MG63 (cell line): ENCODE data around the gene TNS2. TPM values are rescaled to one million over a fixed set of nuclear protein-coding genes. Genes with fewer than 3 reads are reported as not detected.

Experiments
- DNase-seq: peaks from one replicate; pipeline ENCODE4 v3.0.0-alpha.2; 2020
- H3K27me3 ChIP-seq: fragments of 250-450 bp; sonication (Bioruptor Pico); 2 replicates; pipeline ENCODE4 v1.5.1; 2020; ENCODE audit warnings: mild to moderate bottlenecking, moderate library complexity
- H3K36me3 ChIP-seq: fragments of 250-450 bp; sonication (Bioruptor Pico); 2 replicates; pipeline ENCODE4 v1.5.1; 2020; ENCODE audit warnings: mild to moderate bottlenecking, moderate library complexity
- H3K4me3 ChIP-seq: fragments of 250-450 bp; sonication (Bioruptor Pico); 2 replicates; pipeline ENCODE4 v1.5.1; 2020; ENCODE audit warnings: mild to moderate bottlenecking, moderate library complexity
- H3K9me3 ChIP-seq: fragments of 250-450 bp; sonication (Bioruptor Pico); 2 replicates; pipeline ENCODE4 v1.5.1; 2020; ENCODE audit warnings: mild to moderate bottlenecking, moderate library complexity
- total RNA-seq: library from RNA; depleted of rRNA; stranded (reverse); fragments of >200 nt; shearing (Covaris generic); gene quantifications from 2 replicates; pipeline ENCODE4 v1.2.3, GENCODE V29; 2014; ENCODE audit warnings: low replicate concordance

The TNS2 gene
- total RNA-seq, 1 experiment from 2014 or later: 12.4 TPM

- Histone ChIP-seq H3K9me3 (no peaks in the 10 kb centered on the region), H3K4me3 (no peak overlapping the region), H3K36me3 (no peaks in the 10 kb centered on the region), H3K27me3 (no peaks in the 10 kb centered on the region)
- peak; percentile 29 for DNase-seq
Observed at GRCh38 chr12:53096089-53096741, 46.4 kb downstream of the TNS2 start.

GRCh38 chr12:53096759-53097158 is 46.9 kb downstream of the TNS2 start:
- no peak for DNase-seq
- Histone ChIP-seq H3K9me3 (no peaks in the 10 kb centered on the region), H3K36me3 (no peaks in the 10 kb centered on the region)

GRCh38 chr12:53097207-53097563 is 47.3 kb downstream of the TNS2 start:
- peak; percentile 49 for DNase-seq
- H3K36me3 ChIP-seq: no peaks in the 10 kb centered on the region
- no peaks in the 10 kb centered on the region for H3K27me3 ChIP-seq
- H3K9me3 ChIP-seq: no peaks in the 10 kb centered on the region
- peak overlapping the region; percentile 54 for H3K4me3 ChIP-seq

More at GRCh38 chr12:53096759-53097158, 46.9 kb downstream of the TNS2 start:
- no peaks in the 10 kb centered on the region for H3K27me3 ChIP-seq
- H3K4me3 ChIP-seq: peak overlapping the region; percentile 54

- no peaks in the 10 kb centered on the region for H3K27me3 ChIP-seq
- peak; percentile 77 for DNase-seq
- no peaks in the 10 kb centered on the region for H3K9me3 ChIP-seq
- H3K36me3 ChIP-seq: no peaks in the 10 kb centered on the region
- H3K4me3 ChIP-seq: peak within 1 kb of the TSS; percentile 54
Observed at GRCh38 chr12:53097564-53098353, 47.9 kb downstream of the TNS2 start, which contains the start of gene IGFBP6. Gene IGFBP6, plus strand, starts transcription at chr12:53097667. Its CDS starts 51 bp downstream, at chr12:53097718.

GRCh38 chr12:53098354-53098981 is 48.6 kb downstream of the TNS2 start:
- no peaks in the 10 kb centered on the region for H3K9me3 ChIP-seq
- no peaks in the 10 kb centered on the region for H3K36me3 ChIP-seq
- H3K4me3 ChIP-seq: peak overlapping the region; percentile 54
- no peaks in the 10 kb centered on the region for H3K27me3 ChIP-seq
- DNase-seq: peak; percentile 87

- peak; percentile 95 for DNase-seq
Observed at GRCh38 chr12:53099071-53099882, 49.4 kb downstream of the TNS2 start.

GRCh38 chr12:53100466-53101151 is 50.7 kb downstream of the TNS2 start:
- H3K36me3 ChIP-seq: no peaks in the 10 kb centered on the region
- no peak overlapping the region for H3K4me3 ChIP-seq
- no peaks in the 10 kb centered on the region for H3K9me3 ChIP-seq
- H3K27me3 ChIP-seq: no peaks in the 10 kb centered on the region
- no peak for DNase-seq

More at GRCh38 chr12:53099071-53099882, 49.4 kb downstream of the TNS2 start:
- no peaks in the 10 kb centered on the region for H3K9me3 ChIP-seq
- no peaks in the 10 kb centered on the region for H3K27me3 ChIP-seq
- H3K36me3 ChIP-seq: no peaks in the 10 kb centered on the region
- peak overlapping the region; percentile 54 for H3K4me3 ChIP-seq

GRCh38 chr12:53101266-53101665 is 51.4 kb downstream of the TNS2 start:
- no peaks in the 10 kb centered on the region for H3K27me3 ChIP-seq
- no peaks in the 10 kb centered on the region for H3K36me3 ChIP-seq
- no peak overlapping the region for H3K4me3 ChIP-seq
- no peak for DNase-seq
- no peaks in the 10 kb centered on the region for H3K9me3 ChIP-seq

- no peaks in the 10 kb centered on the region for H3K36me3 ChIP-seq
- H3K27me3 ChIP-seq: no peaks in the 10 kb centered on the region
- no peak for DNase-seq
- no peaks in the 10 kb centered on the region for H3K9me3 ChIP-seq
- H3K4me3 ChIP-seq: no peak overlapping the region
Observed at GRCh38 chr12:53101931-53102781, 52.3 kb downstream of the TNS2 start.

GRCh38 chr12:53102883-53103807 is 53.3 kb downstream of the TNS2 start, which contains the start of gene SOAT2:
Gene SOAT2, plus strand, starts transcription at chr12:53103486. Its CDS starts 92 bp downstream, at chr12:53103578.
- no peak for DNase-seq
- no peaks in the 10 kb centered on the region for H3K9me3 ChIP-seq
- H3K4me3 ChIP-seq: no peak within 1 kb of the TSS
- H3K27me3 ChIP-seq: no peaks in the 10 kb centered on the region
- H3K36me3 ChIP-seq: no peaks in the 10 kb centered on the region

GRCh38 chr12:53103860-53104305 is 54.0 kb downstream of the TNS2 start:
- H3K4me3 ChIP-seq: no peak overlapping the region
- H3K36me3 ChIP-seq: no peaks in the 10 kb centered on the region
- H3K27me3 ChIP-seq: no peaks in the 10 kb centered on the region
- no peak for DNase-seq
- no peaks in the 10 kb centered on the region for H3K9me3 ChIP-seq

GRCh38 chr12:53105256-53105655 is 55.4 kb downstream of the TNS2 start:
- H3K4me3 ChIP-seq: no peak overlapping the region

GRCh38 chr12:53105712-53106439 is 56.0 kb downstream of the TNS2 start:
- DNase-seq: no peak
- H3K27me3 ChIP-seq: no peaks in the 10 kb centered on the region
- H3K4me3 ChIP-seq: no peak overlapping the region
- no peaks in the 10 kb centered on the region for H3K36me3 ChIP-seq
- H3K9me3 ChIP-seq: no peaks in the 10 kb centered on the region

More at GRCh38 chr12:53105256-53105655, 55.4 kb downstream of the TNS2 start:
- DNase-seq: no peak
- H3K36me3 ChIP-seq: no peaks in the 10 kb centered on the region
- no peaks in the 10 kb centered on the region for H3K27me3 ChIP-seq
- no peaks in the 10 kb centered on the region for H3K9me3 ChIP-seq

GRCh38 chr12:53107122-53107521 is 57.3 kb downstream of the TNS2 start:
- DNase-seq: no peak
- no peaks in the 10 kb centered on the region for H3K27me3 ChIP-seq
- no peaks in the 10 kb centered on the region for H3K9me3 ChIP-seq
- no peak overlapping the region for H3K4me3 ChIP-seq
- no peaks in the 10 kb centered on the region for H3K36me3 ChIP-seq
